ENCODE data around the gene BCO1.

DNA sequence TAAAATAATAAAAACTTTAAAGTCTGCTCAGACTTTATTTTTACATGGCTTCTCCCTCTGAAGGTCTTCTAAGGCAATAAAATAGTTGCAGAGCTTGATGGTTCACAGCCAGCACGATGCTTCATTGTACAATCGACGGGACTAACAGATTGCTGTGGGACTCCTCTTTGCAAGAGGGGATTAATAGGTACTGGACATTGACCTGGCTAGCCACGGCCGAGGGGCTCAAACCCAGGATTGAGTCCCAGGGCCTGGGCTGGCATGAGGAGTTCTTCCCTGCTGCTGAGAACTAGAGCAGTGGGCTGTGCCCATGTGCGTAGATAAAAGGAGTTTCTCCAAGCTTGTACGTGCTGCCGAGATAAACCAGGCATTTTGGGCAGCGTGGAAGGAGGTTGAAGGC is 52.6 kb downstream of the BCO1 start:
- TF ChIP-seq, protein P1, sequence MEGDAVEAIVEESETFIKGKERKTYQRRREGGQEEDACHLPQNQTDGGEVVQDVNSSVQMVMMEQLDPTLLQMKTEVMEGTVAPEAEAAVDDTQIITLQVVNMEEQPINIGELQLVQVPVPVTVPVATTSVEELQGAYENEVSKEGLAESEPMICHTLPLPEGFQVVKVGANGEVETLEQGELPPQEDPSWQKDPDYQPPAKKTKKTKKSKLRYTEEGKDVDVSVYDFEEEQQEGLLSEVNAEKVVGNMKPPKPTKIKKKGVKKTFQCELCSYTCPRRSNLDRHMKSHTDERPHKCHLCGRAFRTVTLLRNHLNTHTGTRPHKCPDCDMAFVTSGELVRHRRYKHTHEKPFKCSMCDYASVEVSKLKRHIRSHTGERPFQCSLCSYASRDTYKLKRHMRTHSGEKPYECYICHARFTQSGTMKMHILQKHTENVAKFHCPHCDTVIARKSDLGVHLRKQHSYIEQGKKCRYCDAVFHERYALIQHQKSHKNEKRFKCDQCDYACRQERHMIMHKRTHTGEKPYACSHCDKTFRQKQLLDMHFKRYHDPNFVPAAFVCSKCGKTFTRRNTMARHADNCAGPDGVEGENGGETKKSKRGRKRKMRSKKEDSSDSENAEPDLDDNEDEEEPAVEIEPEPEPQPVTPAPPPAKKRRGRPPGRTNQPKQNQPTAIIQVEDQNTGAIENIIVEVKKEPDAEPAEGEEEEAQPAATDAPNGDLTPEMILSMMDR (conservative IDR thresholded peaks at IDR 0.05; ENCODE audit: low read length), result no peak
- TF ChIP-seq EZH2phosphoT487 (IDR thresholded peaks at IDR 0.05; ENCODE audit: borderline replicate concordance, low read depth, low read length), result no peak
